MCF 10A (cell line): ENCODE results near the gene ERI2. TPM values are rescaled to one million over a fixed set of nuclear protein-coding genes. Genes with fewer than 3 reads are reported as not detected.

Experiments used
- BruUV-seq: library from RNA; stranded (reverse); fragments of 400-500 nt; replicated peaks from 2 replicates; lab custom pipeline; 2021; lab: Mats Ljungman, UMichigan
- CTCF ChIA-PET: fragments of 300-600 bp; sonication (Branson Sonifier 250); formaldehyde crosslinking; extraction: SDS; loops from one replicate; lab custom pipeline; 2021; ENCODE audit warnings: antibody characterized with exemption, inconsistent platforms; lab: Yijun Ruan, JAX
- POLR2A ChIA-PET: fragments of 300-600, 350-650 bp; sonication (Branson Sonifier 250); formaldehyde crosslinking; extraction: SDS; loops from one replicate; lab custom pipeline; 2020; ENCODE audit warnings: antibody characterized with exemption, inconsistent platforms; lab: Yijun Ruan, JAX
- DNase-seq: peaks from one replicate; pipeline ENCODE4 v3.0.0-alpha.2; 2018; ENCODE audit not compliant: unreplicated experiment
- H3K27ac Mint-ChIP-seq: one replicate; pipeline ENCODE4 v1.8.0; 2022; ENCODE audit warnings: mild to moderate bottlenecking, low read depth, mixed read lengths; ENCODE audit not compliant: unreplicated experiment
- H3K27me3 Mint-ChIP-seq: one replicate; pipeline ENCODE4 v1.8.0; 2022; ENCODE audit warnings: mixed read lengths; ENCODE audit not compliant: insufficient read depth, unreplicated experiment
- H3K36me3 Mint-ChIP-seq: one replicate; pipeline ENCODE4 v1.8.0; 2022; ENCODE audit warnings: mild to moderate bottlenecking, moderate library complexity, mixed read lengths; ENCODE audit not compliant: insufficient read depth, unreplicated experiment
- H3K4me1 Mint-ChIP-seq: one replicate; pipeline ENCODE4 v1.8.0; 2022; ENCODE audit warnings: mixed read lengths; ENCODE audit not compliant: insufficient read depth, unreplicated experiment
- H3K4me3 Mint-ChIP-seq: one replicate; pipeline ENCODE4 v1.8.0; 2022; ENCODE audit warnings: mild to moderate bottlenecking, moderate library complexity, mixed read lengths; ENCODE audit not compliant: unreplicated experiment
- H3K9me3 Mint-ChIP-seq: one replicate; pipeline ENCODE4 v1.8.0; 2022; ENCODE audit warnings: mixed read lengths; ENCODE audit not compliant: unreplicated experiment
- CTCF ChIP-seq: fragments of 200-600 bp; IDR thresholded peaks from one replicate; pipeline ENCODE4 v1.8.0; 2022; ENCODE audit warnings: antibody characterized with exemption, mild to moderate bottlenecking; ENCODE audit not compliant: unreplicated experiment
- intact Hi-C: fragments of 100-400 bp; cut with micrococcal nuclease; formaldehyde crosslinking; loops from 2 replicates; pipeline ENCODE4 v1.14.1; 2022
- total RNA-seq: library from RNA; stranded (reverse); gene quantifications from 2 replicates; pipeline ENCODE4 v1.2.3, GENCODE V29; 2022

Gene ERI2
- total RNA-seq, 1 experiment from 2014 or later: 26.8 TPM

GRCh38 chr16:20844588-20844987, 38.3 kb upstream of the ERI2 start:
- H3K27ac Mint-ChIP-seq: peak overlapping the region; percentile 54
- BruUV-seq: no TSS peak
- ChIA-PET CTCF (interaction anchor here (0.6 kb wide), 1 partner anchor 135 kb away, joined by 3 read pairs; no protein-coding TSS in a partner anchor), POLR2A (no interaction called here)
- H3K4me3 Mint-ChIP-seq: no peak overlapping the region
- H3K4me1 Mint-ChIP-seq: peaks cover 5% of the 10 kb centered on the region
- H3K27me3 Mint-ChIP-seq: no peaks in the 10 kb centered on the region
- H3K9me3 Mint-ChIP-seq: no peaks in the 10 kb centered on the region
- intact Hi-C loops: no loop called here
- no peak for TF ChIP-seq CTCF
- DNase-seq: no peak
- H3K36me3 Mint-ChIP-seq: peaks cover 29% of the 10 kb centered on the region

- peak overlapping the region; percentile 54 for H3K27ac Mint-ChIP-seq
- CTCF ChIA-PET: interaction anchor here (0.6 kb wide), 1 partner anchor 135 kb away, joined by 3 read pairs; no protein-coding TSS in a partner anchor
- H3K9me3 Mint-ChIP-seq: no peaks in the 10 kb centered on the region
- peaks cover 27% of the 10 kb centered on the region for H3K36me3 Mint-ChIP-seq
- H3K4me1 Mint-ChIP-seq: peaks cover under 1% of the 10 kb centered on the region
- TF ChIP-seq CTCF: no peak
- H3K4me3 Mint-ChIP-seq: no peak overlapping the region
- DNase-seq: no peak
- intact Hi-C loops: no loop called here
- no TSS peak for BruUV-seq
- no peaks in the 10 kb centered on the region for H3K27me3 Mint-ChIP-seq
- POLR2A ChIA-PET: interaction anchor here (1.1 kb wide), 1 partner anchor 13 kb away, joined by 3 read pairs; no protein-coding TSS in a partner anchor
Measured at GRCh38 chr16:20844054-20844453, 37.8 kb upstream of the ERI2 start.

GRCh38 chr16:20839504-20839903, 33.2 kb upstream of the ERI2 start:
- Mint-ChIP-seq H3K27me3 (no peaks in the 10 kb centered on the region), H3K9me3 (no peaks in the 10 kb centered on the region), H3K4me1 (no peaks in the 10 kb centered on the region), H3K36me3 (peaks cover 31% of the 10 kb centered on the region), H3K27ac (no peak overlapping the region), H3K4me3 (no peak overlapping the region)
- intact Hi-C loops: no loop called here
- TF ChIP-seq CTCF: no peak
- CTCF ChIA-PET: no interaction called here
- DNase-seq: no peak
- no TSS peak for BruUV-seq
- POLR2A ChIA-PET: no interaction called here

GRCh38 chr16:20838240-20838639, 32.0 kb upstream of the ERI2 start:
- H3K27me3 Mint-ChIP-seq: no peaks in the 10 kb centered on the region
- peaks cover 24% of the 10 kb centered on the region for H3K36me3 Mint-ChIP-seq
- ChIA-PET CTCF (interaction anchor here (0.5 kb wide), 1 partner anchor 434 kb away, joined by 6 read pairs; no protein-coding TSS in a partner anchor), POLR2A (no interaction called here)
- BruUV-seq: no TSS peak
- H3K4me1 Mint-ChIP-seq: no peaks in the 10 kb centered on the region
- no peak for TF ChIP-seq CTCF
- H3K27ac Mint-ChIP-seq: no peak overlapping the region
- no peaks in the 10 kb centered on the region for H3K9me3 Mint-ChIP-seq
- no peak overlapping the region for H3K4me3 Mint-ChIP-seq
- no peak for DNase-seq
- intact Hi-C loops: no loop called here
